Activated T-helper 2 cell treated with anti-CD3 and anti-CD28 coated beads, Interferon-gamma antibody, Interleukin-2, Interleukin-4, amounts not matched to agents 10 μg/mL and 5 μg/mL and 100 μg/mL, durations not matched to agents 14 hours and 24 hours and 36 hours (primary cell): ENCODE data around the gene NCOA3. TPM values are rescaled to one million over a fixed set of nuclear protein-coding genes. Genes with fewer than 3 reads are reported as not detected.

Experiments
- DNase-seq: peaks from one replicate; pipeline ENCODE4 v3.0.0; 2021; ENCODE audit warnings: low spot score
- H3K27ac Mint-ChIP-seq: one replicate; pipeline ENCODE4 v1.8.0; 2021; ENCODE audit warnings: mixed read lengths
- H3K27me3 Mint-ChIP-seq: one replicate; pipeline ENCODE4 v1.8.0; 2021; ENCODE audit warnings: low read depth, mixed read lengths
- H3K36me3 Mint-ChIP-seq: one replicate; pipeline ENCODE4 v1.8.0; 2021; ENCODE audit warnings: low read depth, mixed read lengths
- H3K4me1 Mint-ChIP-seq: one replicate; pipeline ENCODE4 v1.8.0; 2021; ENCODE audit warnings: low read depth, mixed read lengths
- H3K4me3 Mint-ChIP-seq: one replicate; pipeline ENCODE4 v1.8.0; 2021; ENCODE audit warnings: low read depth, mild to moderate bottlenecking, moderate library complexity, mixed read lengths
- H3K9me3 Mint-ChIP-seq: one replicate; pipeline ENCODE4 v1.8.0; 2021; ENCODE audit warnings: mixed read lengths
- intact Hi-C: fragments of 100-400 bp; cut with micrococcal nuclease; formaldehyde crosslinking; loops from one replicate; pipeline ENCODE4 v1.15.1; 2023
- total RNA-seq: library from RNA; stranded (reverse); gene quantifications from 2 replicates; pipeline ENCODE4 v1.2.3, GENCODE V29; 2022

The NCOA3 gene
- total RNA-seq, 1 donor from 2014 or later, result 119 TPM

DNA sequence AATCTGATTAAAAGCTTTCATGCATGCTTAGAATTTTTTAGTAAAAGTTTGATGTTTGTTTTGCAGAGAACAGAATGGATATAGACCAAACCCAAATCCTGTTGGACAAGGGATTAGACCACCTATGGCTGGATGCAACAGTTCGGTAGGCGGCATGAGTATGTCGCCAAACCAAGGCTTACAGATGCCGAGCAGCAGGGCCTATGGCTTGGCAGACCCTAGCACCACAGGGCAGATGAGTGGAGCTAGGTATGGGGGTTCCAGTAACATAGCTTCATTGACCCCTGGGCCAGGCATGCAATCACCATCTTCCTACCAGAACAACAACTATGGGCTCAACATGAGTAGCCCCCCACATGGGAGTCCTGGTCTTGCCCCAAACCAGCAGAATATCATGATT, 133.6 kb downstream of the NCOA3 start:
- no peak for DNase-seq

GRCh38 chr20:47638851-47639250, 137.2 kb downstream of the NCOA3 start:
- no peak for DNase-seq
- H3K36me3 Mint-ChIP-seq, result peaks cover 86% of the 10 kb centered on the region
- no peaks in the 10 kb centered on the region for H3K9me3 Mint-ChIP-seq
- intact Hi-C loops, result no loop called here
- H3K27me3 Mint-ChIP-seq, result no peaks in the 10 kb centered on the region
- H3K4me3 Mint-ChIP-seq, result no peak overlapping the region
- no peak overlapping the region for H3K27ac Mint-ChIP-seq
- no peaks in the 10 kb centered on the region for H3K4me1 Mint-ChIP-seq

More for the DNA sequence above, 133.6 kb downstream of the NCOA3 start:
- Mint-ChIP-seq H3K27ac (no peak overlapping the region), H3K4me1 (peaks cover 3% of the 10 kb centered on the region), H3K4me3 (no peak overlapping the region), H3K36me3 (peaks cover 86% of the 10 kb centered on the region), H3K27me3 (no peaks in the 10 kb centered on the region), H3K9me3 (no peaks in the 10 kb centered on the region)
- intact Hi-C loops, result no loop called here

- Mint-ChIP-seq H3K9me3 (no peaks in the 10 kb centered on the region), H3K27me3 (no peaks in the 10 kb centered on the region), H3K4me1 (no peaks in the 10 kb centered on the region), H3K4me3 (no peak overlapping the region), H3K27ac (no peak overlapping the region), H3K36me3 (peaks cover 82% of the 10 kb centered on the region)
- intact Hi-C loops, result no loop called here
- no peak for DNase-seq
These were observed 140.4 kb downstream of the NCOA3 start for GRCh38 chr20:47642118-47642517.

DNA sequence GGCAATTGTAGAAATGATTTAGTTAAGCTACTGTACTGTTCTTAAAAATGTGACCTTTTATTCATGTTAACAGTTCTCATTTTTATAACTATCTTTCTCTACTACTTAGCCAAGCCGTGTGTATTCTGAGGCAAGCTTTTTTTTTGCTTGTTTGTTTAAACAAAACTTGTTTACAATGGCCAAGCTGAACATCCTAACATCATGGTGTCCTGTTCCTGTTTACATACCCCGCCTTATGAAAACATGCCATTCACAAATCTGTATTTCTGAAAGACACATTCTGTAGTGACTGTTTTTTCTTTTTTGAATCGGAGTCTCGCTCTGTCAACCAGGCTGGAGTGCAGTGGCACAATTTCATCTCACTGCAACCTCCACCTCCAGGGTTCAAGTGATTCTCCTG, 140.9 kb downstream of the NCOA3 start:
- Mint-ChIP-seq H3K27ac (no peak overlapping the region), H3K36me3 (peaks cover 79% of the 10 kb centered on the region), H3K9me3 (no peaks in the 10 kb centered on the region), H3K4me1 (no peaks in the 10 kb centered on the region), H3K27me3 (no peaks in the 10 kb centered on the region), H3K4me3 (no peak overlapping the region)
- no peak for DNase-seq
- intact Hi-C loops, result no loop called here

DNA sequence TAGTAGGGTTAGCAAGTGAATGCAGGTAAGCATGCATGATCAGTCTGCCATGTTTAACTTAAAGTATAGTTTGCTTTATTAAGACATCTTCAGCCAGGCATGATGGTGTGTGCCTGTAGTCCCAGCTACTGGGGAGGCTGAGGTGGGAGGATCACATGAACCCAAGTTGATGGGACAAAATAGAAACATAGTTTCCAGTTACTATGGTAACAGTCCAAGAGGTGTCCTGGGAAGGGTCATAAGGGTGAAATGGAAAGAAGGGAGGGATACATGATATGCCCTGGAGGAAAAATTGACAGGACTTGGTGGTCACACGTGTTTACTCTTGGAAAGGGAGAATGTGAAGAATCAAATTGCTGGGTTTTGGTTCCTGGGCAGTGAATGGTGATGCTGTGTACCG, 143.9 kb downstream of the NCOA3 start:
- no peak overlapping the region for H3K4me3 Mint-ChIP-seq
- intact Hi-C loops, result no loop called here
- no peaks in the 10 kb centered on the region for H3K27me3 Mint-ChIP-seq
- H3K4me1 Mint-ChIP-seq, result no peaks in the 10 kb centered on the region
- peaks cover 76% of the 10 kb centered on the region for H3K36me3 Mint-ChIP-seq
- H3K9me3 Mint-ChIP-seq, result no peaks in the 10 kb centered on the region
- H3K27ac Mint-ChIP-seq, result no peak overlapping the region
- no peak for DNase-seq

- Mint-ChIP-seq H3K27ac (no peak overlapping the region), H3K27me3 (no peaks in the 10 kb centered on the region), H3K4me3 (no peak overlapping the region), H3K4me1 (no peaks in the 10 kb centered on the region), H3K9me3 (no peaks in the 10 kb centered on the region), H3K36me3 (peaks cover 77% of the 10 kb centered on the region)
- intact Hi-C loops, result no loop called here
- DNase-seq, result no peak
These were observed 146.3 kb downstream of the NCOA3 start for GRCh38 chr20:47647994-47648393.

GRCh38 chr20:47648943-47649342, 147.3 kb downstream of the NCOA3 start:
- H3K27ac Mint-ChIP-seq, result no peak overlapping the region
- DNase-seq, result no peak
- no peaks in the 10 kb centered on the region for H3K27me3 Mint-ChIP-seq
- H3K9me3 Mint-ChIP-seq, result no peaks in the 10 kb centered on the region
- intact Hi-C loops, result no loop called here
- H3K4me3 Mint-ChIP-seq, result no peak overlapping the region
- H3K36me3 Mint-ChIP-seq, result peaks cover 74% of the 10 kb centered on the region
- H3K4me1 Mint-ChIP-seq, result no peaks in the 10 kb centered on the region

- DNase-seq, result no peak
- H3K4me3 Mint-ChIP-seq, result no peak overlapping the region
These were observed 150.6 kb downstream of the NCOA3 start for GRCh38 chr20:47652301-47652700.

GRCh38 chr20:47652794-47653193, 151.1 kb downstream of the NCOA3 start:
- DNase-seq, result no peak
- no peak overlapping the region for H3K4me3 Mint-ChIP-seq
- H3K27ac Mint-ChIP-seq, result no peak overlapping the region
- no peaks in the 10 kb centered on the region for H3K27me3 Mint-ChIP-seq
- no peaks in the 10 kb centered on the region for H3K4me1 Mint-ChIP-seq
- no peaks in the 10 kb centered on the region for H3K9me3 Mint-ChIP-seq
- H3K36me3 Mint-ChIP-seq, result peaks cover 80% of the 10 kb centered on the region
- intact Hi-C loops, result no loop called here

More at GRCh38 chr20:47652301-47652700, 150.6 kb downstream of the NCOA3 start:
- H3K36me3 Mint-ChIP-seq, result peaks cover 78% of the 10 kb centered on the region
- no peaks in the 10 kb centered on the region for H3K9me3 Mint-ChIP-seq
- no peaks in the 10 kb centered on the region for H3K27me3 Mint-ChIP-seq
- intact Hi-C loops, result no loop called here
- no peak overlapping the region for H3K27ac Mint-ChIP-seq
- no peaks in the 10 kb centered on the region for H3K4me1 Mint-ChIP-seq

GRCh38 chr20:47653869-47654268, 152.2 kb downstream of the NCOA3 start:
- H3K9me3 Mint-ChIP-seq, result no peaks in the 10 kb centered on the region
- intact Hi-C loops, result no loop called here
- peaks cover 78% of the 10 kb centered on the region for H3K36me3 Mint-ChIP-seq
- no peaks in the 10 kb centered on the region for H3K4me1 Mint-ChIP-seq
- DNase-seq, result no peak
- no peak overlapping the region for H3K27ac Mint-ChIP-seq
- H3K4me3 Mint-ChIP-seq, result no peak overlapping the region
- no peaks in the 10 kb centered on the region for H3K27me3 Mint-ChIP-seq

- Mint-ChIP-seq H3K27me3 (no peaks in the 10 kb centered on the region), H3K36me3 (peaks cover 74% of the 10 kb centered on the region), H3K4me3 (no peak overlapping the region), H3K4me1 (peaks cover 2% of the 10 kb centered on the region), H3K27ac (no peak overlapping the region), H3K9me3 (no peaks in the 10 kb centered on the region)
- intact Hi-C loops, result no loop called here
- DNase-seq, result no peak
These were observed 152.7 kb downstream of the NCOA3 start for GRCh38 chr20:47654370-47654769.

DNA sequence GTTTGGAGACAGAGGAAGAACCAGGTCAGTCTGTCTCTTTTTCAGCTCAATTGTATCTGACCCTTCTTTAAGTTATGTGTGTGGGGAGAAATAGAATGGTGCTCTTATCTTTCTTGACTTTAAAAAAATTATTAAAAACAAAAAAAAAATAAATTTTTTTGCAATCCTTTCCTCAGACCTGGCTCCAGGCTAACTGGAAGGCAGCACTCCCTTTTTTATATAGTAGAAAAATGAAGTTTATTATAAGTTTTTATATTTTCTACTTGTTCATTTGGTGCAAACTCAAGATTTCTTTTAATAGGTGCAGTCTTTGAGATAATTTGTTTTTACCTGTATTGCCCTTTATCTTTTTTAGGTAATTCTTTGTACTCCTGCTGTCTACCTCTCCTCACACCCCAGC, 153.9 kb downstream of the NCOA3 start:
- DNase-seq, result no peak
- Mint-ChIP-seq H3K4me3 (no peak overlapping the region), H3K36me3 (peaks cover 77% of the 10 kb centered on the region), H3K9me3 (no peaks in the 10 kb centered on the region), H3K27me3 (no peaks in the 10 kb centered on the region), H3K4me1 (peaks cover 6% of the 10 kb centered on the region), H3K27ac (no peak overlapping the region)
- intact Hi-C loops, result no loop called here

DNA sequence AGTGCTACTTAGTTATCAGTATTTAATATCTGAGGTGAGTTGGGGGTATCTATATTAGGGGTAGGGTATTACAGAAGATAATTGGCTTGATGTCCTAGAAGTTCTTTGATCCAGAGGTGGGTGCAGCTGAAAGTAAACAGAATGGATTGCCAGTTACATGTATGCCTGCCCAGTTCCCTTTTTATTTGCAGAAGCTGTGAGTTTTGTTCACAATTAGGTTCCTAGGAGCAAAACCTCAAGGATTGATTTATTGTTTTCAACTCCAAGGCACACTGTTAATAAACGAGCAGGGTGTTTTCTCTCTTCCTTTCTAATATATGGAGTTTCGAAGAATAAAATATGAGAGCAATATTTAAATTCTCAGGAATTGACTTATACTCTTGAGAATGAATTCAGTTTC, 154.6 kb downstream of the NCOA3 start:
- no peak overlapping the region for H3K4me3 Mint-ChIP-seq
- no peaks in the 10 kb centered on the region for H3K9me3 Mint-ChIP-seq
- H3K36me3 Mint-ChIP-seq, result peaks cover 78% of the 10 kb centered on the region
- peaks cover 9% of the 10 kb centered on the region for H3K4me1 Mint-ChIP-seq
- no peaks in the 10 kb centered on the region for H3K27me3 Mint-ChIP-seq
- no peak for DNase-seq
- intact Hi-C loops, result no loop called here
- no peak overlapping the region for H3K27ac Mint-ChIP-seq

DNA sequence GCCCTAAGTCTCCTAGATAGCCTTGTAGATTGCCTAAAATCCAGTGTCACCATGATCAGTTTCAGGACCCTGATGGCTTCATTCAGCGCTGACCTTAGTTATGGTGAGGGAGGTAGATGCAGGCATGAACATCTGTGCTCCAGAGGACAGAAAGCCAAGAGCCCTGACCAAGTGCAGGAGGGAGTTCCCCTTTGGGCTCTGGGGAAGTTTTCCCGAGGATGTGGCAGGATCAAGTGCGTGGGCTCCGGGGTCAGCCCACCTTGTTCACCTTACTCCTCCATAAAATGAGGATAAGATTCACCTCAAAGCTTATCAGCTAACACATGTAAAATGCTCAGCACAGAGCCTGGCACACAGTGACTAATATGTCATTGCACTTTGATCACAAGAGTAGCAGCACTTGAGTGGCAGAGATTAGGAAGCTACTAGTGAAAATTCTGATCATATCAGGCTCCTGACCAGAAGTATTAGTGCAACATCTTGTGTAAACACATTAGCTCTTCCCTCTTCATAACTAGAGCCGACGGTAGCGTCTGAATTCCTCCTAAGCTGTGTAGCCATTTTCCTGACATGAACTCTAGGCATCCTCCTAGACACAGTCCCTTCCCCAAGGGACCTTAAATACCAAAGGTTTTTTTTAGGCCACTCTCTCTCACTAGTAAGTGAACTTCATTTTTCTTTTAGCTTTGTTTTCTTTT, 158.4 kb downstream of the NCOA3 start:
- no peak for DNase-seq
- peaks cover 50% of the 10 kb centered on the region for H3K36me3 Mint-ChIP-seq
- H3K4me3 Mint-ChIP-seq, result no peak overlapping the region
- H3K27me3 Mint-ChIP-seq, result no peaks in the 10 kb centered on the region
- H3K4me1 Mint-ChIP-seq, result peaks cover 13% of the 10 kb centered on the region
- no peak overlapping the region for H3K27ac Mint-ChIP-seq
- H3K9me3 Mint-ChIP-seq, result no peaks in the 10 kb centered on the region
- intact Hi-C loops, result loop anchor here (5.0 kb wide), 1 partner anchor 962 kb away; no protein-coding TSS in a partner anchor
